ENCODE data around the gene SLC44A3. TPM values are rescaled to one million over a fixed set of nuclear protein-coding genes. Genes with fewer than 3 reads are reported as not detected.
"Not testable (repeated sequence)": the region's sequence is repeated elsewhere in the genome, so short reads cannot be mapped to it uniquely, and the experiment has no call there.

SLC44A3 gene
- polyA plus RNA-seq, 10 donors: 1.6 to 5.1 (median 3.1) TPM

DNA sequence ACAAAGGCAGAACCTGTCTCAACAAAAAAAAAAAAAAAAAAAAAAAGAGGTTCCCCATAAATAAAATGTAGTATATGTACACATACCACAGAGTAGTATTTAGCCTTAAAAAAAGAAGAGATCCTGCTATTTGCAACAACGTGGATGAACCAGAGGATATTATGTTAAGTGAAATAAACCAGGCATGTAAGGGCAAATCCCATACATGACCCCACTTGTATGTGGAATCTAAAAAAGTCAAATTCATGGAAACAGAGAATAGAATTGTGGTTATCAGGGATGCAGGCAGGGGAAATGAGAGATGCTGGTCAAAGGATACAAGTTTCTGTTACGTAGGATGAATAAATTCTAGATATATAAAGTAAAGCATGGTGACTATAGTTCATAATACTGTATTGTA is 16.7 kb downstream of the SLC44A3 start:
- no peak for DNase-seq

DNA sequence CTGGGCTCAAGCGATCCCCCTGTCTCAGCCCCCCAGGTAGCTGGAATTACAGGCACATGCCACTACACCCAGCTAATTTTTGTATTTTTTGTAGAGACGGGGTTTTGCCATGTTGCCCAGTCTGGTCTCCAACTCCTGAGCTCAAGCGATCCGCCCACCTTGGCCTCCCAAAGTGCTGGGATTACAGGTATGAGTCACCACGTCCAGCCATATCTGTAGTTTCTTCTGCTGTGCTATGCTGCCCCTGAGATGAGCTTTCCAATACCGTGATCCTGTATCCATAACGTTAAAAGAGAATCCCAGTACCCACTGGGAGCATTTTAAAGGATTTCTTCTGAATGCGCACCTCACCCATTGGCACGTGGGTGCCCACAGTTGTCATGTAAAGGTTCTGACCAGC is 20.2 kb downstream of the SLC44A3 start:
- not testable (repeated sequence) for DNase-seq

DNA sequence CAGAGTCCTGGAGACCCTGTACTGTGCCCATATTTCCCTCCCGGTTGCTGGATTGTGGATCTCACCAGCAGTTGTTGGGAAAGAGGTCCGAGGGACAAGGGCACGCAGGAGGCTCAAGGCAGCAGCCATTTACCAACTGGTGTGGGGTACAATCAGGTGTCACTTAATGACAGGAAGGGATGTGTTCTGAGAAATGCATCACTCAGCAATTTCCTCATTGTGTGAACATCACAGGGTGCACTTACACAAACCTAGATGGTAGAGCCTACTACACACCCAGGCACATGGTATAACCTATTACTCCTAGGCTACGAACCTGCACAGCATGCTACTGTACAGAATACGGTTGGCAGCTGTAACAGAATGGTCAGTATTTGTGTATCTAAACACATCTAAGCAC is 20.7 kb downstream of the SLC44A3 start:
- DNase-seq: no peak

DNA sequence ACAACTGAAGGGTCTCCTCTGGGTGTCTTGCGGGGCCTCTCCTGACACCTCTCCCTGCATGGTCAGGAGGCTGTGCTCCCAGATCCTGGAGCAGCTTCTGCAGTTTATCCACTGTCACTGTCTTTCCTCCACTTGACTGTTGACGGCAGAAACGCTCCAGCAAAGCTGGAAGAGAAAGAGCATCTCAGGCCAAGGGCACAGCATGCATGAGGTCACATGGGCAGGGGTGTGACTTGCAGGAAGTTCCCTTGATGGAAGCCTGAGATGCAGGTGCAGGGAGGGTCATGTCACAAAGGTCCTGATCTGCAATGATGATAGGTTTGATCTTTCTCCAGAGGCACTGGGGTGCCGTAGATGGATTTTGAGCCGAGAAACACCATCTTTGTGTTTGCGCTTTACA is 23.3 kb downstream of the SLC44A3 start:
- DNase-seq: no peak

DNA sequence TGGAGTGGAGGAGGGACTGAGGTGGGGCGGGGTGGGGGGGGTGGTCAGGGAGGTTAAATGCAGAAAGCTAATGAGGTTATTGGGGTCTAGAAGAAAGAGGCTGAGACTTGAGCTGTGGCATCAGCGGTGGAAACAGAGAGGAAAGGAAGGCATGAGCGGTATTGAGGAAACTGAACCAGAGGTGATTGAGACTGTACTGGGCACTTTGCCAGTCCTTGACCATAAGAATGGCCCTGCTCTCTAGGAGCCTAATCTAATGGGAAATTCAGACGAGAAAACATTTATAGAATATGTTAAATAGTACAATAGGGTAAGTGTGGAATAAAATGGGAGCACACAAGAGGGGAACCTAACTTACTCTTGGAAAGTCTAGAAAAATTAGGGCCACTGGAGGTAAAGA is 23.7 kb downstream of the SLC44A3 start:
- no peak for DNase-seq

DNA sequence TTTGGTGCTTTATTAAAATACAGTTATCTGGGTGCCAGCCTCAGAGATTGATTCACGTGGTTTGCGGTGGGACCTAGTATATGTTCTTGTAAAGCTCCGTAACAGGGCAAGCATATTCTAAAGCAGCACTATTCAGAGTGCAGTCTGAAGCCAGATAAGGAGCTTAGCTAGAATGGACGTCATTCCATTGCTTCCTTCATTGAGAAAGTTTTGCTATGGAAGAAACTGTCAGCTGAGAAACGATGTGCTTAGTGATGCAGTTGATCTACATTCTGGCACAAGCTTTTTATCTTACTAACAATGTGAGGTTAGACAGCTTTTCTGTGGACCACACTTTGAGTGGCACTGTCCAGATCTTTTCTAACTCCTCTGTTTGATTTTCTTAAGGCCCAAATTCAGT is 26.2 kb downstream of the SLC44A3 start:
- DNase-seq: no peak

DNA sequence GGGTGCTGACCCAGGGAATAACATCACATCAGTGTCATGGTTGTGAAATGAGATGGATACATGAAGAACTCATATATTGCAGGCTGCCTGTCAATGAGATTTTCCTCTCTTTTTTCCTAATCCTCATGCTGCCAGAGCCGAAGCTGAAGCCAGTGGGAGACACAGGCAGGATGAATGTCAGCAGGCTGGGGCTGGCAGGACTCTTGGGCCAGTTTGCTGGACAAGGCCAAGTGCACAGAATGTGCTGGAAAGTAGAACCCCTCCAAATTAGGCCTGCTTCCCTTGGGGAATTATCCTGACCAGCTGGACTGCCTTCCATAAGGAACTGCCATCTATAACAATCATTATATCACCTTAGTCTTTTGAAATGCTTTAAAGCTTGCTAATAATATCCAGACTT is 31.4 kb downstream of the SLC44A3 start:
- DNase-seq: no peak

DNA sequence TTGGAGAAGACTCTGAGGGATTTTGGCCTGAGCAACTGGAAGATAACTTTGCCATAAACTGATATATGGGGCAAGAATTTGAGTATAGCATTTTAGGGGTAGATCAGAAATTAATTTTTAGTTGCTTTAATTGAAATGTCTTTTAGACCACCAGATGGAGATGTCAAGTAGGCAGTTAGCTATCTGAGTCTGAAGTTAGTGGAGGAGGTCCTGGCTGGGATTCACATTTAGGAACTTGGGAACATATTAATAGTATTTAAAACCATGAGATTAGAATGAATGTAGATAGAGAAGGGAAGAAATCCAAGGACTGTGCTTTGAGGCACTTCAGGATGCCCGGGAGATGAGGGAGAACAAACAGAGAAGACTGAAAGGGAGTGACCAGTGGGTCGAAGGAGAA is 32.6 kb downstream of the SLC44A3 start:
- peak in 1 of 3 donors; percentile 70 for DNase-seq

DNA sequence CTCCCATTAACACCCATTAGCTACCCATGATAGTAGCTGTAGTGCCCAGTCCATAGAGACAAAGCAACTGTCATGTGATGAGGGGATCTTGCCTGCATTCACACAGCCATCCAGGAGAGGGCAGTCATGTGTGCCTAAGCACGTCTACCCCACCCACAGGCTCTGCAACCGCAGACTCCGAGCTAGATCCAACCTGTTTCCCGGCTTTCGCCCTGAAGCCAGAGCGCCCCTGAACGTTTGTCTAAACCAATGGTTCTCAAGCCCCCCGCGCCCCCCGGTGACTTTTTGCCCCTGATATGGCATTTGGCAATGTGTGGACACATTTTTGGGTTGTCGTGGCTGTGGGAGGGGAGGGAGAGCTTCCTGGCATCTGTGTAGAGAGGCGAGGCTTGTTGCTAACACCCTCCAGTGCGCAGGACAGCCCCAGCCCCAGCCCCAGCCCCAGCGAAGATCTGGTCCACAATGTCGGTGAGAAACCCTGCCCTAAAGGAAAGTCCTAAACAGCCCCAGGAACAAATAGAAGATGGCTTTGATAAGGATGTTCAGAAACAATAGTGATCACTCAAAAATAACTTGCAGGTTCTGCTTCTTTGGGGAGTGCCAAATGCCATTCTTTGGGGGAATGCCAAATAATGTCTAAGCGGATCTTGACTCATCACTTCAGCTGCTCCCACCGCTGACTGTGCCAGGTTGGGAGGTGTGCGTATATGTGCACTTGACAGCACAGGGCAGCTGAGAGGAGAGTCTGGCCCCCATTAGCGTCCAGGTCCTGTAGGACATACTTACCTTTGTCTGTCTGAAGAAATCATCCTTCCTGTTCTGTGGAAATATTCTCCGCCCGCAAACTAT is 34.5 kb downstream of the SLC44A3 start:
- DNase-seq: peak; percentile 92 to 96 (median 93)

DNA sequence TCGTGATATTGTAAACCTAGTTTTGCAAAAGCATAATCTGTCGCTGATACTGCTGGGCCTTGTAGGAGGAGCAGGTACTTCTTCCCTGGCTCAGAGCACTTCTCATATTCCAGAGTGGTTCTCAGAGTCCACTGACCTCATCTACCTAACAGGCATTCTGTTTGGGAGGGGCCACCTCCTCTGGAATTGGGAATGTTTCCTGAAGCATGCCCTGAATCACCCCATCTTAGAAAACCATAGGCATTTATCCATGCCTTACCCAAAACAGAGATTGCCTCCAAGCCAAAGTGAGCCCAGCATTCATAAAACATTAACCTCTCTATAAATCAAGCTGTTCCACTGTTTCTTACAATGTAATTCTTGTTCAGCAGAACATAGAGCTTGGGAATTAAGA is 35.1 kb downstream of the SLC44A3 start:
- no peak for DNase-seq

DNA sequence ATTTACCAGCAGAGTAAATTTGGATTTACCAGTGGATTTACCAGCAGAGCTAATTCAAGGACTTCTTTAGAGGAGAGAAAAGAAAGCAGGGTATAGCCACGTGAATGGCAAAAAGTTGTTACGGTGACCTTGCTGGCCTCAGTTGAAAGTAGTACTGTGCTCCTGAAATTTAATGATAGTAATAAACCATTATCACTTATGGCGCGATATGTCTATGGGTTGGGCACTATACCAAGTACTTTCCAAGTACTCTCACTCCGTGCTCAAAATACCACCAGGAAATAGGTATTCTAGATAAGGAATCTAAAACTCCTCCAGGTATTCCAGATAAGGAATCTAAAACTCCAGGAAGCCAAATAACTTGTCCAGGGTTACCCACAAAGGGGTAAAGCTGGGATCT is 35.8 kb downstream of the SLC44A3 start:
- DNase-seq: no peak

DNA sequence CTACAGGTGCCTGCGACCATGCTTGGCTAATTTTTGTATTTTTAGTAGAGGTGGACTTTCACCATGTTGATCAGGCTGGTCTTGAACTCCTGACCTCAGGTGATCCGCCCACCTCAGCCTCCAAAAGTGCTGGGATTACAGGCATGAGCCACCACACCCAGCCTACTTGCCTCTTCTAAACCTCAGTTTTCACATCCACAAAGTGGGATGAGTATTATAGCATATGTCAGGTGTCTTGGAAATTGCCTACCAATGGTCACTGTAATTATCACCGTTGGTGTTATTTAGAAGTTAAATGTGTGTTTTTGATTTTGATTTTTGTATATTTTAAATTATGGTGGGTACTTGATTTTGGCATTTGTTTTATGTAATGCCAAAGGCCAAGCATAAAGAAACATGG is 36.7 kb downstream of the SLC44A3 start:
- DNase-seq: no peak

DNA sequence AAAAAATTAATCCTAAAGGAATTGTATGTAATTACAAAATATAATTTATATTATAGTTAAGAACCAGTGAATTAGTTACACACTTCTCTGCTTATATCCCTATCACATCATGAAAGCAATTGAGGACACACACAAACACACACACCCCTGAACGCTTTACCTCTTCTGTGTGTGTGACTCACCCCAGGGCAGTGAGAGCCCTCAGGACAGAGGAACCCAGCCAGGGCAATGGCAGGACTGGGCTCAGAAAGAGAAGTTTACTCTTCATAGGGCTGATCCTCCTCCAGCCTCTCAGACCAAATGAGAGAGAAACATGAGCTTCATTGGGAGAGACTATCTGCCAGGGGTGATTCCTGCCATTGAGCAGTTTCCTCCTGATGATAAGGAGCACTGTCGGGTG is 38.1 kb downstream of the SLC44A3 start:
- no peak for DNase-seq

DNA sequence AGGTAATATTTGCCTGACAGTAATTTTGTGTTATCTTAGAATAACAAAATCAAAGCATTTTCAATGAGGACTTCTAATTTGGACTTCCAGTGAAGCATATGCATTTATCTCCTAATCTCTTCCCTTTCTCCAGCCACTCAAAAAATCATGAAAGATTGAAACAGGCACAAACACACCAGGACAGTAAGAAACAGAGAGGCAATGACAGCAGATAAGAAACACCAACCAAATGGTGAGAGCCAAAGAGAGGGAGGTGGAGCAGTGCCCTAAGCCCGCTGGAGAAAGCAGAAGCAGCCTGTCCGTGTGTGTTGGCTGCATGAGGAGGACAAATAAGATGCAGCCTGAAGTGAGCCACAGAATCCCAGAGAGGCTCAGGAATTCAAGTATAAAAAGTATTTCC is 39.0 kb downstream of the SLC44A3 start:
- DNase-seq: no peak

DNA sequence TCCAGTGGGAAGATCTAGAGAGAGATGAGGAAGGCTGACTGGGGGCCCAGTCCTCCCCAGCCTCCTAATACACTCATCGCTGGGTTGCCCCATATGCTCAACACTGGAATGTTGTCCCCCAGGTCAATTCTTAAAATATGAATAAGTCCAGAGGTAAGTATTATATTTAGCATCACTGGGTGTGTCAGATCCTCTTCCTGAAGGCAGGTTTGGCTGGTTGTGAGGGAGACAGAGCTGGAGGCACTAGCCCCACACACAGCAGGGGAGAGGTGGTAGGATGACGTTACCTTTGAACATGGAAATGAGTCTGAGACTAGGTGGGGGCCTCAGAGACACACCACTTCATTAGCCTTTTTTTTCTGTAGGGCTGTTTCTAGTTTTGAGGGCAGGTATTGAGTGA is 42.6 kb downstream of the SLC44A3 start:
- DNase-seq: no peak

DNA sequence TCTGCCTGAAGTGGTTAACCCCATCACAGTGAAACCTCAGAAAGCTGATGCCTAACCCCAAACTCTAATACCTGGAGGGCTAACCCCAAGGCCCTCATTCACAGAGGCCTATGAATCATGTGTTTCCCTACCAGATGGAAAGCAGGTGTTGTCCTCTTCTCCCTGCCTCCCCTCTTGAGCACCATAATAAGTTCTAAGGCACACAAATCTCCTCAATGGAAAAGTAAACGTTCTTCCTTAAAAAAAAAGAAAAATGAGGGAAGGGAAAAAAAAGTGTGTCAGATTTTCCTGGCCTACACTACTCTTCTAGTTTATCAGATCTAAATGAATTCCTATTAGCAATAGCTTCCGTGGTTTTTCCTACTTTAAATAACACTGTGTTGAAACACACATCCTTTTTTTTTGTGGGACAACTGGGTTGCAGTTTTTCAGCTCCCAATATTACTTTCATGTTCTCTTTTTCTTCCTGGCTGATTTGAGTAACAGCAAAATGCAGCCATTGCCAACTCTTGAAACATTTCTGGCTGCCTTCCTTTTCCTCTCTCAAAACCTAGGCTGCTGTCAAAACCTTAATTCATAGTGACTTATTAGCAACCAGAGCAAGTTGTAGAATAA is 43.2 kb downstream of the SLC44A3 start:
- peak; percentile 61 to 77 (median 75) for DNase-seq

DNA sequence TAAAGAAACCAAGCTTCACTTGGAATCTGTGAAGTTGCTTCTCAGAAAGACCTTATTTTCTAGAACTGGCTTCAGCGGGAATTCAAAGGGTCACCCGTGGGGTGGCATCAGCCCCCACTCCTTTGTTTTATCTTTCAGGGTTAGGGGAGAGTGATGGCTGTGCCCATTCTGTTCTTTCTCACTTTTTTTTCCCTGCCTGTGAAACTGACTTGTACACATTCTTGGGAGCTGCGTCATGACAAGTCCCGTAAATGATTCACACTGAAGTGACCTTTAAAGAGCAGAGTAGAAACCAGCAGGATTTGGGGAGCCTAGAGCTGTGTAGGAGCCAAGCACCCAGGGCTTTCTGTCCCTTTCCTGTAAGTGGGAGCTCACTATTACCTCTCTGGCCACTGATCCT is 43.8 kb downstream of the SLC44A3 start:
- DNase-seq: peak; percentile 47 to 80 (median 71)

DNA sequence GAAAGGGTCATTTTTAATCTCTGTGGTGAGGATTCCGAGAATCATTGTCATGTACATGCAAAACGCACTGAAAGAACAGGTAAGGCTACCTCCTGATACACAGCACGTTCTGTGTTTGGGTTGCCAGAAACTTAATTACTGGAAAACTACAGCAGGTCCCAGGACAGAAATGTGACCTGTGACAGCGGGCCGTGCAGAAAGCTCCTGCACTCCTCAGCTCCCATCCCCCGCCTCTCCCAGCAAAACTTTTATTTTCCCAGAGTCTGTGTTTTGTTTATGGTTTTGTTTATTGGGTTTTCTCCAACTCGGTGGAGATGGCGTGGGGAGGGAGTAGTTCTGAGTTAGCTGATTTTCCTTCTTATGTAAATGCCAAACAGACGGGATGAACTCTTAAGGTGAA is 44.7 kb downstream of the SLC44A3 start:
- peak in 1 of 3 donors; percentile 73 for DNase-seq

DNA sequence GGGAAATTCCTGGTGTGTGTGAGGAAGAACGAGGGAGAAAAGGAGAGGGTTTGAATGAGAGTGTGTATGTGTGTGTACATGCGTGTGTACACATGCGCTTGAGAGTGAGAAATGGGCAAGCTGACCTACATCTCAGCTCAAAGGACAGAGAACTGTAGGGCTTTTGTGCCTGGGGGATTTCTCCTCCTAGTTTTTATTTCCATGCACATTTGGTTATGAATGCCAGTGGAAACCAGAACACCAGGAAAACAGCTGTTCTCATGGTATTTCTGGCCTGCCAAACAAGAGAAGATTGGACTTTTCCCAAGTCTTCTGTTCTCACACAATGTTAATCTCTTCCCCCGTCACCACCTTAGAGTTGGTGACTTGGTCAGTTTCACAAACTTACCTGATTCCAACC is 45.2 kb downstream of the SLC44A3 start:
- peak; percentile 58 to 79 (median 73) for DNase-seq

DNA sequence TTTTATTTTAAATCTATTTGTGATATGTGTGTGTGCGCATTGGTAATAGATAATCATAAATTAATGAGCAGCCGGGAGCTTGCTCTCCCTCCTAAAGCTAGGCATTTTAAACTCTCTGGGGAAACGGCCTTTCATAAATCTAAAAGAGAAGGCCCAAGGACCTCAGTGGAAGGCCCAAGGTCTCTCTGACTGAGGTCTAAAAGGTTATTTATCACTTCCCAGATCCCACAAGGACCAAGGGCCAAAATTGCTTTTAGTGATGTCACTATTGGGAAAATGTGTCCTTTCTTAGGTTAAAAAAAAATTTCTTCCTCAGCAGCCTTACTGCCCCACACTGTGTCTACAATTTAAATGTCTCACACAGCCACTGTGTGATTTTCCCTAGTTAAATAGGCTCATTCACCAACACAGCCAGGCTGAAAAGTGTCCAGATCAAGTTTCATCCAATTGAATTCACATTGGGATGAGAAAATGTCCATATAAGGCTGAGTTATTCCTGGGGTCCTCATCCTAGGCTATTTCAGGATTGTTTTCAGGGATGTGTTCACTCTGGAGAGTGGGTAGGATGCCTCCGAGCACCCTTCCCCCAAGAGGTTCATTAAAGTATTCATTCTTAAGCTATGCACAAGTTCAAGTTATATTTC is 46.1 kb downstream of the SLC44A3 start:
- peak in 2 of 3 donors; percentile 68 to 91 for DNase-seq

DNA sequence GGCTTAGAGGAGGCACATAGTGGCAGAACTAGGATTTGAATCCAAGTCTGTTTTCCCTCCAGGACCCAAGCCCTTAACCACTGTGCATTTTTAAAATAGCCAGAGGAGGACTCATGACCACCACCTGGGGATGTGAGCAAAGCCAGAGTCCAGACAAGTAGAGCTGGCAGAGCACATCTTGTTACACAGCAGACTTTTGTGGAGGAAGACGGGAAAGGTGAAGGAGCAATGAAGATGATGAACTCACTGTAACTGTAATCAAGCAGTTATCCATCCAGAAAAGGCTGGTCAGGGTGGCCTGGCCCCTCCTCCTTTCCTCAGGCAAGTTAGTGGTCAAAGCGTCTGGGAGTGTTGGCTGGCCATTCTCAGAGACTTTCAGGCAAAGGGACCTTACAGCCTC is 50.9 kb downstream of the SLC44A3 start:
- DNase-seq: no peak

DNA sequence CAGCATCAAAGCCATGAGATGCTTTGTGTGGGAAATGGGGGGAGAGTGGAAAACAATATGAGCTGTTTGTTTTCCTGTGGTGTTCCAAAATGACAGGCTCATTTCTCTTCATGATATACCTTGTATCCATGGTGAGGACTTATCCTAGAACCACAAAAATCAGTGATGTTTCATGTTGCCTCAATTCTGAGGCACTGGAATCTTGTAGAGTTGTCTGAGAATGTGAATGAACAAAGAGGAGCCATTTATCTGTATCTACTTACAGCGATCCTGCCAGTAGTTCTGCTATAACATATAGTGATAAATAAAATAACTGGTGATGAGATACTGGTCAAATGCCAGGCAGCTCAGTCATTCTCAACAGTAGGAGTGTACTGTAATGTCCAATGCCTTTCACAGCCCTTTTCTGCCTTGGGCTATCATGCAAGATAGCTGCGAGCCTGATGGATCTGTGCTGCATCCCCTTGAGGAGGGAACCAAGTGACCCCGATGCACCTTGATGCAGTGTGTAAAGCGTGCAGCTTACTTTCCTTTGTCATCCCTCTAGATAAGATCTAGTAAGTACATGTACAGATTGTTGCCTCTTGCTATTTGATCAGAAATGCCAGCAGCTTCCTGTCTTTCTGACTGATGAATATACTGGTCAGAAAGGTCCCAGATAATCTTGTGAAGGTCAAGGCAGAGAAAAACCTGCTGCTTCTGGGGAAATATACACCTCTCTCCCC is 52.8 kb downstream of the SLC44A3 start:
- DNase-seq: peak in 1 of 3 donors; percentile 49
